NOMO-1 treated with dmso at 0.1 percent for 144 hours (cell line): Measurements from ENCODE around the gene SLC6A6.

Experiments used
- DNase-seq: peaks from one replicate; lab custom pipeline; 2025; ENCODE audit not compliant: unreplicated experiment; lab: John Stamatoyannopoulos, UW

The SLC6A6 gene

DNA sequence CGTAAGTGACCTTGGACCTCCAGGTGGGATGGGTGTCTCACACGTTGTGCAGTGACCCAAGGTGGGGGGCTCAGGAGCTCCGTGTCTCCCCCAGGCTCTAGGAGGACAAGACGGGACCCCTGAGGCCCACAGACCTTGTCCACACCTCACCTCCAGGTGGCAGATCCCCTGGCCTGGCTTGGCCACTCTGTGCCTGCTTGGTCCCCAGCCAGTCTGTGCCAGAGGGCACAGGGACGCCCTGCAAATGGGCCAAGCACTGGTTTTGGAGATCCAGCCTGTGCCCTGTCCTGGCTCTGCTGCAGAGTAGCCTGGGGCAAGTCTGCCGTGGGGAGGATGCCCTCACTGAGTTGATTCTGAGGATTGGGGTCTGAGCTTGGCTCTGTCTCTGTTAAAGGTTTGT is 14.0 kb downstream of the SLC6A6 start:
- DNase-seq, result no peak

- peak; percentile 55 for DNase-seq
Observed at GRCh38 chr3:14418296-14419250, 16.2 kb downstream of the SLC6A6 start.

DNA sequence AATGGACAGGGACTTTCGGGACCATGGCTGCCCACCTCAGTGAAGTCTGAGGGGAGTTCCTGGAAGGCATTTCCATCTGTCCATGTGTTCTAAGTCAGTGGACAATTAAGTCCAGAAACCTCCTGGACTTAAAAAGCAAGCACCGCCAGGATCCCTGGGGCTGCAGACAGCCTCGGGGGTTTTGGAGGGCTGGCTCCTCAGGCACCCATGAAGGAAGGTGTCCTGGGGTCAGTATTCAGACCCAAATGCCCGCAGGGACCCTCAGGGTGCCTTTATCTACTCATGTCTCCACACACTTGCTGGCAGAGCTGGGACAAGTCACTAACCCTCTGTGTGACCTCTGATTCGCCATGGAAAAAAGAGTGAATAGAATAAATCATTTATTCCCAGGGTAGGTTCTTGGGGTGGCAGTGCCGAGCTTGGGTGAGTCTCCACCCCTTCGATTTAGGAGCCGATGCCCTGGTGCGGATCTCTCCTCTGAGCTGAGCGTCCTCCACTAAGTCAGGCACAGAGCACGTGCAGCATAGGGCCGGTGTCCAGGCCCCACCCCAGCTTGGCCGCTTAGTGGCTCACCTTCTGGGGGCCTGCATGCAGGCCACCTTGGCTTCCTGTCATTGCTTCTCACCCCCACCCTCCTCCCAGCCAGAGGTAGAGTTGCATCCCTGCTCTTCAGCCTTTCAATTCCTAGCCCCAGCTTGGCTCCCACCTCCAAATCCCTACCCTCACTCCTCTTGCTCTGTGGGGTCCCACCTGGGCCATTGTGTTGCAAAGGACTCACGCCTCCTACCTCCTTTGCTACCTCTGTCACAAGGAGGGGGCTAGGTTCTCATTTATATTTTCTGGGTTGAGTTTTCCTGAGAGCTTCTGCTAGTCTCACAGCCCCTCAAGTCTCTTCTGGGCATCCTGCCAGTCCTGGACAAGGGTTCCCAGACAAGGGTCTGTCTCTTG is 19.9 kb downstream of the SLC6A6 start:
- no peak for DNase-seq

GRCh38 chr3:14423197-14423743 is 20.9 kb downstream of the SLC6A6 start:
- no peak for DNase-seq

- no peak for DNase-seq
Observed at GRCh38 chr3:14423963-14424362, 21.6 kb downstream of the SLC6A6 start.

GRCh38 chr3:14424711-14425580 is 22.5 kb downstream of the SLC6A6 start:
- DNase-seq, result no peak

GRCh38 chr3:14425581-14426304 is 23.3 kb downstream of the SLC6A6 start:
- DNase-seq, result peak; percentile 76

DNA sequence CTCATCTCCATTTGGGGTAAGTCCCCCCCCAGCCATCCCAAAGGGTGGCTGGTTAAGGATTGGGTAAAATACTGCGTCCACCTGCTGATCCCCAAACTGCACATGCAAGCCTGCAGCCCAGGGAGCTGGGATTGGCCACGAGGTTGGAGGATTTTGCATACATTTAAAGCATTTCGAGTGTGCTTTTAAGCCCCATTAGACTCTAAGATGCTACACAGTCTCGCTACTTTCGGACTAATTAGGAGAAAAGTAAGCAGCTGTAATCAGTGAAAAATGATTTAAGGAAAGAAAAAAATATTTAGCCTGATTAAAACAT is 23.9 kb downstream of the SLC6A6 start:
- DNase-seq, result no peak

DNA sequence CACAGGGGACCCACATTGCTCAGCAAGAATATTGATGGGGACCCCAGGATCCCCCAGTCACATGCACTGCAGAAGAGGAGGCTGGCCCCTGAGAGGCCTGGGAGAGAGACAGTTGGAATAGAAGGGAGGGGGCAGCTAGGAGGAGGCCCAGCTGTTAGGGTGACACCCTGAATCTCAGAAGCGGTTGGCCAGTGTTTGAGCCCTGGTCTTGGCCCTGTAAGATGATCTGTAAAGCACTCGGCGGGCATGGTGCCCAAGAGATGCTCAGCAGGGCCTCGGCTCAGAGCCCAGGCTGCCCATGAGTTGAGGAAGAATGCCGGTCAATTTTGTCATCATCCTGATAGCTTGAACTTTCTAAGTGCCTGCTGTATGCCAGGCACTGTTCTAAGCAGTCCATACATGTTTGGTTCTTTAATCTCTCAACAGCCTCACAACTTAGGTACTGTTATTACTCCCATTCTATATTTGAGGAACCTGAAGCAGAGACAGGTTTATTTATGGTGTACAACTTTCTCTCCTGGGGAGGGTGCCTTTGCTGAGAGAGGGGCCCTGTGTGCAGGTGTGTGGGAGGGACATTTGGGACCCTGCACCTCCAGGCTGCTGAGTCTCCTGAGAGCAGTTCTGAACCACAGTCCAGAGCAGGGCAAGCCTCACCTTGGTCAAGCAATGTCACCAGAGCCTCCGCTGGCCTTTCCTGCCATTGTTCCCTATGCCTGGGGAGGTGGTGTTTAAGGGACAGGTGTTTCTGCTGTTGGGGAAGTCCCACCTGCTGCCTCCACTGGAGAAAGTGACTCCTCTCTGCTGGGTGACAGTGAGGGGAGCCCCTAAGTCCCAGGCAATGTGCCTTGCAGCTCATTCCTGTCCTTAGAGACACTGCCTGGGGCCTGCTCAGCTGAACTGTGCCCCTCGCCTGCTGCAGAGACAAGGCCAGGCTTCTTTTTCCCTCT is 26.0 kb downstream of the SLC6A6 start:
- DNase-seq, result no peak

GRCh38 chr3:14429237-14429636 is 26.8 kb downstream of the SLC6A6 start:
- no peak for DNase-seq

DNA sequence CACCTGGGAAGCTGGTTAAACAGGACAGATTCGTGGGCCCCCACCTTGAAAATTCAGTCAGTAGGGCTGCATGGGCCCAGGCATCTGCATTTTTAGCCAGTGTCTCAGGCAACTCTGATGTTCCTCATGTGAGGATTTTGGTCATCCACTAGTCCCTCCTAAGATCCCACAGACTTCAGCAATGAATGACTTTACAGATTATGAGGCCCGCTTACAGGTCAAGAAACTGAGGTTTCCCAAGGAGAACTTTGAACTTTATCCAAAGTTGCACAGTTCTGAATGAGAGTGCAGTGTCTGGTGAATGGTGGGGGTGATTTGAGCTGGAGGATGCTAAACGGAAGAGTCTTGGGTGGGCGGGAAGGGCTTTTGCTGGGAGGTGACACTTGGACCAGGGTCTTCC is 27.2 kb downstream of the SLC6A6 start:
- no peak for DNase-seq

GRCh38 chr3:14430053-14430452 is 27.6 kb downstream of the SLC6A6 start:
- DNase-seq, result no peak

- DNase-seq, result no peak
Observed at GRCh38 chr3:14430706-14431451, 28.5 kb downstream of the SLC6A6 start.

DNA sequence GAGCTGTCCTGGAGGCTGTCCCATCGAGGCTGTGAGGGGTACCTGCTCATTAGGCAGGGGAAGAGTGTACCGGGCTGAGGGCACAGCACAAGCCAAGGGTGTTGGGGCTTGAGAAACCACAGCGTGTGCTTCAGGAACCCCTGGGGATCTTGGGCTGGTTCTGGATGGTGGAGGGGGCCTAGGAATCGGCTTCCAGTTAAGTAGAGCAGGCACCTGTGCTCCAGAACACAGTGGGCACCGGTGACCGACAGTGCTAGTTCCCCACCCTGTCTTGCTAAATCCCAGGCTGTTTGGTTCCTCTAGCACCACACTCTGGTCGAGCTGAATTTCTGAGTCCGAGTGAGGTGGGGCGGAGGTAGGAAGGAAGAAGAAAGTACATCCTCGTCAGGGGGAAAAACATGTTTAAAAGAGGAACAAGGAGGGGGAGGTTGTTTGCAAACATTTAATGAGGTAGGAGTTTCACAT is 29.1 kb downstream of the SLC6A6 start:
- peak; percentile 88 for DNase-seq

DNA sequence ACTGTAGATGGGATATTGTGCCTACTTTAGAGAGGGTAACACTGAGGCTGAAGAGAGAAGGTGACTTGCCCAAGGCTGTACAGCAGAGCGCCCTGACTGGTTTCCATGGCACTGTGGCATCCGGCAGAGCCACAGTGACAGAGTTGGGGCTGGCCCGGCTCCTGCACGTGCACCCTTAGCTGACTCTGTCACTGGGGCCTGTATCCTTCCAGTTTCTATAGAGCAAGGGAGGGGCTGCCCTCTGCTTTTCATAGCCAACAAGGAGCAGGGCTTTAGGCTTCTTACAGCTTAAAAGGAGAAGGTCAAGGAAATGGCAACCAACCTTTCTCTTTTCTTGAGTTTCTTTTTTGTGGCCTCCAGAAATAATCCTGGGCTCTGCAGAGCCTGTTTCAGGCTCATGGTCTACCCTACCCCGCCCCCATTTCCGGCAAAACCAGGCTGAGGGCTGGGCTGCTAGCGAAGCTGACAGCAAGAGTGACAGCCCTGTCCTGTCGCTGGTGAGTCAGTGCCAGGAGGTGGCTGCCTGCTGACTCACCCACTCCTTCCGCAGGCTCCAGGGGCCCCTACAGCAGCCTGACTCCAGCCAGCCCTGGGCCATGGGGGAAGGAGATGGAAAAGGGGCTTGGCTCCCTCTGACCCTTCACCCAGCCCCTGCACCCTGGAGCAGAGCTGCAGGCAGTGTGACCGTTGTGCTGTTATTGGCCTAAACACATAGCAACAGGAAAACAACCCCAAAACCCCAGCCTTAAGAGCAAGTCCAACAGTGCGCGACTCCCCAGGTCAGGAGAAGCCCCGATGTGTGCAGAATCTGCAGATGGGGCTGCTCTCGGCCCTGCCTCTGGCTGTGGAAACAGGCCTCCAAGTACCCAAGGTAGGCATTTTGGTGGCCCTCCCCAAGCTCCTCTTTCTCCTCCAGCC is 29.8 kb downstream of the SLC6A6 start:
- peak; percentile 93 for DNase-seq

DNA sequence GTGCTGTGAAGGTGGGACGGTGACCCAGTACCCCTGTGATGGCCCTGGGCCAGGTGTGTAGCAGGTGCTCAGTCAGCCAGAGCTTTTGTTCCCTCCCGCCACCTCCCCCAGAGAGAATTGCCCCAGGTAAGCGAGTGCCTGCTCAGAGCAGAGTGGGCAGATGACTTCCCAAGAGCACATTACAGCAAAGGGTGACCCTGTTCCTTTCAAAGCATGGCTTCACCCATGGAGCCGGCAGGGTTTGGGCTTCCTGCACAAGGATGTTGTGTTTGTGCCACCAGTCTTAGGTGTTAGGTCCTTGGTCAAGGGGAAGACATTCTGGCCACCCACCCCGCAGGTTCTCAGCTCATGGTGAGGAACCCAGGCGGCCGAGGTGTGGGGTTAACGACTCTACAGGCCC is 30.7 kb downstream of the SLC6A6 start:
- no peak for DNase-seq

GRCh38 chr3:14434126-14434497 is 31.7 kb downstream of the SLC6A6 start:
- no peak for DNase-seq
